GM21528 (cell line): Measurements from ENCODE around the gene RILPL2.
"Not testable (repeated sequence)": the region's sequence is repeated elsewhere in the genome, so short reads cannot be mapped to it uniquely, and the experiment has no call there.

ENCODE experiments used
- ATAC-seq: cut with Tn5 transposase; IDR thresholded peaks from one replicate; pipeline ENCODE4 v1.9.1; 2021; ENCODE audit warnings: mild to moderate bottlenecking, moderate library complexity; ENCODE audit not compliant: unreplicated experiment, low FRiP score

RILPL2 gene

DNA sequence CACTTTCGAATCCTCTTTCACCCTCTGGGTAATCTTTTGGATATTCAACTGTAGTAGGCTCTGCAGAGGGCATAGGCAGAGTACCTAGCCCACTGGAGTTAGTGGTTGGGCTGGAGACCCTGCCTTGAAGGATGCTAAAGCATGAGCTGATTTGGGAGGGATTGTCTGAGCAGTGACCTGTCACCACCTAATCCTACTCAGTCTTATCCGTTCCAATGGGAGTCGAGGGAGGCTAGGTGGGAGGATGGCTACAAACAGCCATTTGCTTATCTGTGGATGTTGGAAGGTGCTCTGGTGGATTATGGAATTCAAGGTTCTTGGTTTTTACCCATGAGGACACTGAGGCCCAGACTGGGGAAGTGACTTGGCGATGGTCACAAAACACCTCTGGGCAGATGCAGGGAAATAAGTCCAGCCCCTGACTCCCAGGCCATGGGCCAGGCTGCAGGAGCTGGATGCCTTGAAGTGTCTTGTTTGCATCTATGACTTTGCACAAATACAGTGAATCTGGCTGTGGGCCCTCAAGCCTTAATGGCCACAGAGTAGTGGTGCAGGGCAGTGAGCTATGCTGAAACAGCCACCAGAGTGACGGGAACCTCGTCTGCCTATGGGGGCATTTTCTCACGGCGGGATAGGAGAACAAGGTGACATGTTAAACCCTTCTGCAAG is 48.8 kb downstream of the RILPL2 start:
- ATAC-seq = no peak

DNA sequence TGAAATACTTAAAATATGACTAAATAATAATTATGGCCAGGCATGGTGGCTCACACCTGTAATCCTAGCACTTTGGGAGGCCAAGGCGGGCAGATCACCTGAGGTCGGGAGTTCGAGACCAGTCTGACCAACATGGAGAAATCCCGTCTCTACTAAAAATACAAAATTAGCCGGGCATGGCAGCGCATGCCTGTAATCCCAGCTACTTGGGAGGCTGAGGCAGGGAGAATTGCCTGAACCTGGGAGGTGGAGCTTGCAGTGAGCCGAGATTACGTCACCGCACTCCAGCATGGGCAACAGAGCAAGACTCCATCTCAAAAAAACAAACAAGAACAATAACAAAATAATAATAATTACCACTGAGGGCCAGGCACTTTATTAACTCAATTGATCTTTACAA is 50.9 kb downstream of the RILPL2 start:
- ATAC-seq = not testable (repeated sequence)

DNA sequence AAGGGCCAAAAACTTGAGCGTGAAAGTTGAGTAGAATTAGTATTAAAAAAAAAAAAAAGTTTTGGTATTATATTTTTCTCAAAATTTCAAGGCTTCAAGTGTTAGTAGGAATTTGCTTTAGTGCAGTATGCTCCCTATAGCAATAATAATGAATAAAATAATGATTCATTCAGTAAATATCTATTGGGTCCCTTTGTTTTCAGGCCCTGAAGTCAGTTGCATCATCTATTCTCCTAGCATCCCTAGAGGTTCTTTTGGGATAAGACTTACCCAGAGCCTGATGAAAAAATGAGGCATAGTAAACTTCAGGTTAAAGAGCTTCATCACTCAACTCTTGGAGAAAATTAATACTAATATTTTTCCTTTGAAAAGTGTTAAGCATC is 51.5 kb downstream of the RILPL2 start:
- ATAC-seq = no peak

DNA sequence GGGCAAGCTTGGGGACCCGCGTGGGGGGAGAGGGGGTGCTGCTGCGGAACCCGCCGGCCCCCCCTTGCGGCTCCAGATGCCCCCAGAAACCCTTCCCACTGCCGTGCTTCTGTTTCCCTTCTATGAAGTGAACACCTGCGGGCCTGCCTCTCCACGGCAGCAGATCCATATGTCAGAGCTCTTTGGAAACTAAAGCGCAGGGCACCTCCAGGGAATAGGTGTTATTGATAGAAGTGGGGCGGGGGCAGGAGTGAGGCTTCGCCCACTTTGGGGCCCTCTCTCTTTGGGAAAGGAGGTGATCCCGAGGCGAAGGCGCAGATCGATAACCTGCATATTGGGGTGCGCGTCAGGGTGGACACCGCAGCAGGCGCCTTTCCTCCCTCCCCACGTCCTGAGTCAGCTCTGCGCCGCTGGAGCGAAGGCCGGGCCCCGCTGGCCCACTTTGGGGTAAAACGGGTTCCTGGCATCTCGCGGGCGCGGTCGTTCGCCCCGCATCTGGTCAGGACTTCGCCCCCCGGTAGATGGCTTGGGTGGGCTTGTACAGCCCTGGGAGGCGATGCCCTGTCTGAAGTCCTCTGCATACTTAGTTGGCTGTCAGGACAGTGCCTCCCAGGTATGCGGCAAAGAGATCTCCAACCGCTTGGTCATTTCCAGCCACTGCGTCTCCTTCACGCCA is 52.0 kb downstream of the RILPL2 start:
- ATAC-seq = no peak

DNA sequence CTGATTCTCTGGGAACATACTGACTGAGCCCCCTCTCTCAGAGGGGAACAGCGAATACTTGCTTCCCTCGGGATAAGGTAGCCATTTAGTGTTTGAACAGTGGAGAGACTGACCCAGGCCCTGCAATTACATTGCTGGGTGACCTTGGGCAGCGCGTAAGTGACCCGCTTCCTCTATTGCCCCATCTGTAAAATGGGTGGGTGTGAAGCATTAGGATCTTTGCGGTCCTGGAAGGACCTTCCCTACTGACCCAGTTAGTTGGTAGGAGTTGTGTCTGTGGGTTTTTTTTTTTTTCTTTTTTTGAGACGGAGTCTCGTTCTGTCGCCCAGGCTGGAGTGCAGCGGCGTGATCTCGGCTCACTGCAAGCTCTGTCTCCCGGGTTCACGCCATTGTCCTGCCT is 53.8 kb downstream of the RILPL2 start:
- ATAC-seq = no peak

DNA sequence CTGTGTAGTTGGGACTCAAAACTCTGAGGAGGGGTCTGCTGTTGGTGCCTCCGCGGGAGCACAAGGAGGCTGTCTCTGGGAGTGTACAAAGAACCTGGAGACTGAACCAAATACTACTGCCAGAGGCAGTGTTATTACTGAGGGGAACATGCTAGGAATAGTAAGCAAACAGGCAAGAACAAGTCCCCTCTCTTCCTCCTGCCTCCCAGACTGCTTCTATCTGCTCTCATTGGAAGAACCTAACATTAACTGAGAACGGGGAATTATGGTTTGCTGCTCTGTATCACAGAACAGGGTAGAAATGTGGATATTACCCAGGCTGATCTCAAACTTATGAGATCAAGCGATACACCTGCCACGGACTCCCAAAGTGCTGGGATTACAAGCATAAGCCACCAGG is 57.1 kb downstream of the RILPL2 start:
- no peak for ATAC-seq

DNA sequence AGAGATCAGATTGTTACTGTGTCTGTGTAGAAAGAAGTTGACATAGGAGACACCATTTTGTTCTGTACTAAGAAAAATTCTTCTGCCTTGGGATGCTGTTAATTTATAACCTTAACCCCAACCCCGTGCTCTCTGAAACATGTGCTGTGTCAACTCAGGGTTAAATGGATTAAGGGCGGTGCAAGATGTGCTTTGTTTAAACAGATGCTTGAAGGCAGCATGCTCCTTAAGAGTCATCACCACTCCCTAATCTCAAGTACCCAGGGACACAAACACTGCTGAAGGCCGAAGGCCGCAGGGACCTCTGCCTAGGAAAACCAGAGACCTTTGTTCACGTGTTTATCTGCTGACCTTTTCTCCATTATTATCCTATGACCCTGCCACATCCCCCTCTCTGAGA is 64.1 kb downstream of the RILPL2 start:
- not testable (repeated sequence) for ATAC-seq

DNA sequence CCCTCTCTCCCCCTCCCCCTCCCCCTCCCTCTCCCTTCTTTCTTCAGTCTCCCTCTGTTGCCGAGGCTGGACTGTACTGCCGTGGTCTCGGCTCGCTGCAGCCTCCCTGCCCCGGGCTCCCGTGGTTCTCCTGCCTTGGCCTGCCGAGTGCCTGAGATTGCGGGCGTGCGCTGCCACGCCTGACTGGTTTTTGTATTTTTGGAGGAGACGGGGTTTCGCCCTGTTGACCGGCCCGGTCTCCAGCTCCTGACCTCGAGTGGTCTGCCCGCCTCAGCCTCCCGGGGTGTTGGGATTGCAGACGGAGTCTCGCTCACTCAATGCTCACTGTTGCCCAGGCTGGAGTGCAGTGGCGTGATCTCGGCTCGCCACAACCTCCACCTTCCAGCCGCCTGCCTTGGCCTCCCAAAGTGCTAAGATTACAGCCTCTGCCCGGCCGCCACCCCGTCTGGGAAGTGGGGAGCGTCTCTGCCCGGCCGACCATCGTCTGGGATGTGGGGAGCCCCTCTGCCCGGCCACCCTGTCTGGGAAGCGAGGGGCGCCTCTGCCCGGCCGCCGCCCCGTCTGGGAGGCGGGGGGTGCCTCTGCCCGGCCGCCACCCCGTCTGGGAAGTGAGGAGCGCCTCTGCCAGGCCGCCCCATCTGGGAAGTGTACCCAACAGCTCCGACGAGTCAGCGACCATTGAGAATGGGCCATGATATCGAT is 64.7 kb downstream of the RILPL2 start:
- ATAC-seq = not testable (repeated sequence)

DNA sequence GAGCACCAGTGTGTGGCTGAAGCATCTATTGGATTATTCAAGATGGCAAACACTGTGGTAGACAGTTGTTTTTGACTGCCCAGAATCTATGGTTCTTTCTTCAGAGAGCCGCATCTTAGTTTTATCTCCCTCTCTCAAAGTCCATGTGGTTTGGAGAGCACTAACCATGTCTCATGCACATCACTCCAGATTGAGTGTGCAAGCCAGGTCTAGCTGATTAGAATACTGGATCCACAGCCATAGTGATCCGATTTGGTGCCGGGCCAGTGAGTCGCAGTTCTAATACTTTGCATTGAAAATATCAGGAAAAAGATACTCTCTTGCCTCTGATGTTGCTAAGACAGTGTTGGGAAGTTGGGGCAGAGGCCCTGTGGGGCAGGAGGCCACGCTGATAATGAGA is 67.3 kb downstream of the RILPL2 start:
- ATAC-seq = no peak

DNA sequence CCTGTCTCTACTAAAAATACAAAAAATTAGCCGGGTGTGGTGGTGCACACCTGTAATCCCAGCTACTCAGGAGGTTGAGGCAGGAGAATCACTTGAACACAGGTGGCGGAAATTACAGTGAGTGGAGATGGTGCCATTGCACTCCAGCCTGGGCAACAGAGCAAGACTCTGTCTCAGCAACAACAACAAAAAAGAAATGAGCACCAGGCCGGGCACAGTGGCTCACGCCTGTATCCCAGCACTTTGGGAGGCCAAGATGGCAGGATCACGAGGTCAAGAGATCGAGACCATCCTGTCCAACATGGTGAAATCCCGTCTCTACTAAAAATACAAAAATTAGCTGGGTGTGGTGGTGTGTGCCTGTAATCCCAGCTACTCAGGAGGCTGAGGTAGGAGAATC is 68.1 kb downstream of the RILPL2 start:
- ATAC-seq = not testable (repeated sequence)

DNA sequence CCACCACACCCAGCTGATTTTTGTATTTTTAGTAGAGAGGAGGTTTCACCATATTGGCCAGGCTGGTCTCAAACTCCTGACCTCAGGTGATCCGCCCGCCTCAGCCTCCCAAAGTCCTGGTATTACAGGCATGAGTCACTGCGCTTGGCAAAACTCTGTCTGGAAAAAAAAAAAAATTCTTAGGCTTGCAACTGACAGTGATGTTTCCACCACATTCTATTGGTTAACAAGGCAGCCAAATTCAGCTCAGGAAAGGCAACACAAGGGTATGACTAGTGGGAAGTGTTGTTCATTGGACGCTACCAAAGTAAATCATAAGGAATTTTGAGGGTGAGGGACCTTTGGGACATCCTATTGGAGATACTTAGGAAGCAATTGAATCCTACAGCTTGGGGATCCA is 69.0 kb downstream of the RILPL2 start:
- ATAC-seq = no peak
